CD4-positive, alpha-beta T cell treated with Interleukin-4 for 4 hours (primary cell): ENCODE data around the gene CTIF.
A peak's percentile ranks its signal among the peaks of the same experiment; 100 is the strongest.

Source experiments
- DNase-seq: peaks from one replicate; pipeline ENCODE4 v3.0.0-alpha.2; 2020

CTIF gene

GRCh38 chr18:48534364-48534763 is 4.5 kb upstream of the CTIF start:
- DNase-seq: no peak

- DNase-seq: no peak
Observed at GRCh38 chr18:48535956-48536355, 2.9 kb upstream of the CTIF start.

GRCh38 chr18:48536516-48536915 is 2.3 kb upstream of the CTIF start:
- no peak for DNase-seq

GRCh38 chr18:48539406-48540250 is 797 bp downstream of the CTIF start:
- DNase-seq: peak; percentile 10

GRCh38 chr18:48540251-48541025 is 1.6 kb downstream of the CTIF start:
- DNase-seq: peak; percentile 34

GRCh38 chr18:48541026-48541746 is 2.4 kb downstream of the CTIF start:
- no peak for DNase-seq

- DNase-seq: no peak
Observed at GRCh38 chr18:48541747-48542400, 3.0 kb downstream of the CTIF start.

GRCh38 chr18:48542513-48543181 is 3.8 kb downstream of the CTIF start:
- no peak for DNase-seq

GRCh38 chr18:48543228-48543627 is 4.4 kb downstream of the CTIF start:
- peak; percentile 25 for DNase-seq

GRCh38 chr18:48544116-48544515 is 5.3 kb downstream of the CTIF start:
- no peak for DNase-seq

- DNase-seq: no peak
Observed at GRCh38 chr18:48544661-48545415, 6.0 kb downstream of the CTIF start.

- DNase-seq: no peak
Observed at GRCh38 chr18:48545757-48546321, 7.0 kb downstream of the CTIF start.

- DNase-seq: no peak
Observed at GRCh38 chr18:48546396-48546795, 7.6 kb downstream of the CTIF start.

GRCh38 chr18:48547531-48547981 is 8.7 kb downstream of the CTIF start:
- no peak for DNase-seq

- DNase-seq: no peak
Observed at GRCh38 chr18:48548011-48548771, 9.4 kb downstream of the CTIF start.

- DNase-seq: no peak
Observed at GRCh38 chr18:48548921-48549320, 10.1 kb downstream of the CTIF start.

GRCh38 chr18:48550101-48550729 is 11.4 kb downstream of the CTIF start:
- DNase-seq: no peak

- DNase-seq: no peak
Observed at GRCh38 chr18:48551100-48551499, 12.3 kb downstream of the CTIF start.

GRCh38 chr18:48552130-48552529 is 13.3 kb downstream of the CTIF start:
- no peak for DNase-seq

- DNase-seq: no peak
Observed at GRCh38 chr18:48553236-48553635, 14.4 kb downstream of the CTIF start.
